Heart left ventricle (tissue), 16 donors: ENCODE measurements around the gene LRRC71. TPM values are rescaled to one million over a fixed set of nuclear protein-coding genes. Genes with fewer than 3 reads are reported as not detected.

Experiments
- ATAC-seq, 4 donors: fragments of 200-7000 bp; cut with Tn5 transposase; one replicate each; pipeline ENCODE4 v1.9.1; 2020 to 2022; ENCODE audit warnings: moderate library complexity in 4 of 4, mild to moderate bottlenecking in 3 of 4, moderate number of reproducible peaks in 1 of 4
- DNase-seq, 5 donors: peaks; one replicate each; pipeline ENCODE4 v3.0.0-alpha.2; 2020
- H3K27ac ChIP-seq, 12 donors: fragments of 200-600 bp; sonication (generic) in 4 of 12; one replicate each; pipeline versions ENCODE4 v1.5.0 to v1.8.0; 2016 to 2022; ENCODE audit warnings: mild to moderate bottlenecking in 2 of 12
- H3K27me3 ChIP-seq, 9 donors: fragments of 200-600 bp; sonication (generic) in 2 of 9; one replicate each; pipeline versions ENCODE4 v1.5.1 to v1.8.0; 2016 to 2022; ENCODE audit warnings: mild to moderate bottlenecking in 3 of 9
- H3K36me3 ChIP-seq, 9 donors: fragments of 200-600 bp; sonication (generic) in 2 of 9; one replicate each; pipeline versions ENCODE4 v1.5.0 to v1.8.0; 2018 to 2022; ENCODE audit warnings: mild to moderate bottlenecking in 2 of 9
- H3K4me1 ChIP-seq, 12 donors: fragments of 200-600 bp; sonication (generic) in 4 of 12; one replicate each; pipeline versions ENCODE4 v1.5.0 to v1.8.0; 2016 to 2022; ENCODE audit warnings: mild to moderate bottlenecking in 3 of 12
- H3K4me3 ChIP-seq, 12 donors: fragments of 200-600 bp; sonication (generic) in 4 of 12; one replicate each; pipeline versions ENCODE4 v1.5.0 to v1.8.0; 2017 to 2022; ENCODE audit warnings: mild to moderate bottlenecking in 9 of 12, moderate library complexity in 4 of 12
- H3K9me3 ChIP-seq, 12 donors: fragments of 200-600 bp; sonication (generic) in 4 of 12; one replicate each; pipeline versions ENCODE4 v1.5.0 to v1.8.0; 2016 to 2022; ENCODE audit warnings: mild to moderate bottlenecking in 1 of 12
- CTCF ChIP-seq, 12 donors: fragments of 200-600 bp; sonication (generic) in 4 of 12; IDR thresholded peaks; one replicate each; pipeline versions ENCODE4 v1.5.0 to v1.8.0; 2018 to 2022; ENCODE audit warnings: antibody characterized with exemption in 12 of 12, mild to moderate bottlenecking in 5 of 12
- POLR2A ChIP-seq, 2 donors: fragments of 450-650 bp; IDR thresholded peaks; one replicate each; pipeline ENCODE4 v1.6.1; 2017; ENCODE audit warnings: antibody characterized with exemption in 2 of 2, mild to moderate bottlenecking in 2 of 2, moderate library complexity in 2 of 2
- WGBS, 4 donors: extraction: QIAGEN DNeasy Blood & Tissue Kit in 2 of 4; methylation state at CpG; one replicate each; pipeline versions ENCODE4 v1.1.5 to v1.1.7; 2013 to 2018; 5-methylcytosine and 5-hydroxymethylcytosine counted together
- intact Hi-C, 10 donors: fragments of 100-400 bp; cut with DNase I; formaldehyde crosslinking; loops; one replicate each; pipeline versions ENCODE4 v1.11.1 to v1.14.2; 2022
- polyA plus RNA-seq, 2 donors: library from polyadenylated mRNA; stranded (reverse); fragments of 200-250 nt; gene quantifications; one replicate each; pipeline ENCODE4 v1.2.3, GENCODE V29; 2013
- total RNA-seq, 9 donors: library from RNA; depleted of rRNA in 2 of 9; stranded (reverse); fragments of >200 nt in 2 of 9; fragmentation: NEBNext Ultra II Directional in 3 of 9; extraction: Animal tissue kit (Norgen Biotek cat#: 25700) in 3 of 9; gene quantifications; one replicate each; pipeline versions ENCODE4 v1.1.0 to v1.2.4, GENCODE V29; 2016 to 2023
- donor health status: ischemic (EF 13 %, LVEDD 7.1; RV severe dilation, severe dysfunction).
- donor health status: healthy with polysubstance abuse.
- donor health status: DM: no; HTN: yes; CAD: no.
- donor health status: DM: no; HTN: no; CAD: no.
- donor health status: ischemic (EF 25% LVEDD 6.9; RV normal size, moderate dysfunction).
- donor health status: ischemic (EF 25% LVEDD 5.7; RV mildly dilated, moderate dysfunction).
- donor health status: healthy.
- donor health status: DM: yes; HTN: yes; CAD: no.
- donor health status: ischemic (EF 35%, LVEDD 5.7; RV mildly dilated, moderate dysfunction).
- donor health status: nonischemic (EF 11% LVEDD 7.7; RV severe dilation, severe dysfunction).
- donor health status: DM: yes; HTN: yes; CAD: no.
- donor health status: PGD.
- donor health status: ischemic (EF 29% LVEDD 5.4; RV normal size, mild dysfunction).
- donor health status: nonischemic (EF 23%, LVEDD 6.1; RV moderate dilation, normal function).

LRRC71 gene
- total and polyA plus RNA-seq, 11 donors: 0.06 to 0.42 (median 0.27) TPM; not detected in 8

GRCh38 chr1:156911577-156912298 lies 8.7 kb upstream of the LRRC71 start:
- no peaks in the 10 kb centered on the region for H3K9me3 ChIP-seq
- peaks cover 0 to 95% (median 70%) of the 10 kb centered on the region in 9 donors for H3K36me3 ChIP-seq
- no peak overlapping the region for H3K27ac ChIP-seq
- no peak for ATAC-seq
- intact Hi-C loops: no loop called here
- peaks cover 0 to 34% (median 10%) of the 10 kb centered on the region in 12 donors for H3K4me1 ChIP-seq
- 78 to 81% (median 79%) methylated on average over 6 of the region's 6 CpGs for WGBS, 4 donors
- H3K4me3 ChIP-seq: no peak overlapping the region
- peaks cover 0 to 27% (median 0%) of the 10 kb centered on the region in 9 donors for H3K27me3 ChIP-seq
- no peak for TF ChIP-seq POLR2A (IDR thresholded peaks at IDR 0.05)
- TF ChIP-seq CTCF (IDR thresholded peaks at IDR 0.05): no peak
- DNase-seq: peak in 1 of 5 donors; percentile 45

GRCh38 chr1:156912310-156912709 lies 8.1 kb upstream of the LRRC71 start:
- peaks cover 0 to 25% (median 0%) of the 10 kb centered on the region in 9 donors for H3K27me3 ChIP-seq
- ATAC-seq: no peak
- H3K9me3 ChIP-seq: peaks cover 0 to under 1% (median 0%) of the 10 kb centered on the region in 12 donors
- intact Hi-C loops: no loop called here
- peaks cover 0 to 28% (median 6%) of the 10 kb centered on the region in 12 donors for H3K4me1 ChIP-seq
- peaks cover 0 to 95% (median 68%) of the 10 kb centered on the region in 9 donors for H3K36me3 ChIP-seq
- H3K27ac ChIP-seq: no peak overlapping the region
- no peak for DNase-seq
- WGBS, 4 donors: 66 to 72% methylated on average over 2 of the region's 2 CpGs; no CpG with 5 or more reads in 2 of the 4 donors
- no peak overlapping the region for H3K4me3 ChIP-seq
- no peak for TF ChIP-seq POLR2A (IDR thresholded peaks at IDR 0.05)
- no peak for TF ChIP-seq CTCF (IDR thresholded peaks at IDR 0.05)

GRCh38 chr1:156912861-156913808 lies 7.3 kb upstream of the LRRC71 start:
- DNase-seq (peak in 1 of 5 donors; percentile 60), ATAC-seq (peak in 2 of 4 donors; percentile 16 to 41)
- no peak overlapping the region for H3K27ac ChIP-seq
- H3K27me3 ChIP-seq: peaks cover 0 to 20% (median 0%) of the 10 kb centered on the region in 9 donors
- intact Hi-C loops: no loop called here
- TF ChIP-seq CTCF (IDR thresholded peaks at IDR 0.05) (no peak), POLR2A (IDR thresholded peaks at IDR 0.05) (no peak)
- H3K4me3 ChIP-seq: no peak overlapping the region
- H3K36me3 ChIP-seq: peaks cover 0 to 95% (median 61%) of the 10 kb centered on the region in 9 donors
- H3K4me1 ChIP-seq: peaks cover 0 to 26% (median 5%) of the 10 kb centered on the region in 12 donors
- 59 to 73% (median 65%) methylated on average over 17 to 24 of the region's 24 CpGs for WGBS, 4 donors
- H3K9me3 ChIP-seq: peaks cover 0 to 7% (median under 1%) of the 10 kb centered on the region in 12 donors
